ENCODE results near the gene TEAD2.
"Not testable (repeated sequence)": the region's sequence is repeated elsewhere in the genome, so short reads cannot be mapped to it uniquely, and the experiment has no call there.

TEAD2 gene

DNA sequence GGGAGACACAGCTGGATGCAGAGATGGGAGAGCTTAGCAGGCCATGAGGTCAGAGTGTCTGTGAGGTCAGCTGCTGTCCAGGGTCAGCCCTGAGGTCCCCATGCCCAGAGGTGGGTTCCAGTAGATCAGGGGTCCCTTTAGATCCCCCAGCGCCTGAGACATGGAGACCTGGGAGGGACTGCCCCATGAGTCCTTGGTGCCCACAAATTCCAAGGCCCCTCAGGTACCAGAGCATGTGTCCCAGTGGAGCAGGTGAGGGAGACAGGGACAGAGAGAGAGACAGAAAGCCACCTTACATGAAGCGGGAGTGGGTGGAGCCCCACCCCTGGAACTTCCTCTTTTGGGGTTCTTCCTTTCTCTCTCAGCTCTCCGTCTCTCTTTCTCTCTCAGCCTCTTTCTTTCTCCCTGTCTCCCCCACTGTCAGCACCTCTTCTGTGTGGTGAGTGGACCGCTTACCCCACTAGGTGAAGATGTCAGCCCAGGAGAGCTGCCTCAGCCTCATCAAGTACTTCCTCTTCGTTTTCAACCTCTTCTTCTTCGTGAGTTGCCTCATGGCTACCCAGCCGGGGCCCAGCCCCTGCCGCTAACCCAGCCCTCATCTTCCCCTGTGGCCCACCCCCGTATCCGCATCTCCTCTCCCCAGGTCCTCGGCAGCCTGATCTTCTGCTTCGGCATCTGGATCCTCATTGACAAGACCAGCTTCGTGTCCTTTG is 27.0 kb downstream of the TEAD2 start, which contains the start of gene CD37:
Gene CD37, plus strand, starts transcription at position 336 of the 713 bp plus-strand sequence. Its CDS starts 135 bp downstream, at position 471.
- ChIA-PET POLR2A (no interaction called here), CTCF (interaction anchor here (1.6 to 2.1 kb wide), 4 partner anchors 16 to 56 kb away, joined by 3 to 12 read pairs (median 6); no protein-coding TSS in a partner anchor)
- TF ChIP-seq, protein P1, sequence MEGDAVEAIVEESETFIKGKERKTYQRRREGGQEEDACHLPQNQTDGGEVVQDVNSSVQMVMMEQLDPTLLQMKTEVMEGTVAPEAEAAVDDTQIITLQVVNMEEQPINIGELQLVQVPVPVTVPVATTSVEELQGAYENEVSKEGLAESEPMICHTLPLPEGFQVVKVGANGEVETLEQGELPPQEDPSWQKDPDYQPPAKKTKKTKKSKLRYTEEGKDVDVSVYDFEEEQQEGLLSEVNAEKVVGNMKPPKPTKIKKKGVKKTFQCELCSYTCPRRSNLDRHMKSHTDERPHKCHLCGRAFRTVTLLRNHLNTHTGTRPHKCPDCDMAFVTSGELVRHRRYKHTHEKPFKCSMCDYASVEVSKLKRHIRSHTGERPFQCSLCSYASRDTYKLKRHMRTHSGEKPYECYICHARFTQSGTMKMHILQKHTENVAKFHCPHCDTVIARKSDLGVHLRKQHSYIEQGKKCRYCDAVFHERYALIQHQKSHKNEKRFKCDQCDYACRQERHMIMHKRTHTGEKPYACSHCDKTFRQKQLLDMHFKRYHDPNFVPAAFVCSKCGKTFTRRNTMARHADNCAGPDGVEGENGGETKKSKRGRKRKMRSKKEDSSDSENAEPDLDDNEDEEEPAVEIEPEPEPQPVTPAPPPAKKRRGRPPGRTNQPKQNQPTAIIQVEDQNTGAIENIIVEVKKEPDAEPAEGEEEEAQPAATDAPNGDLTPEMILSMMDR (IDR thresholded peaks at IDR 0.05; ENCODE audit: control extremely low read depth, extremely low read depth, low read depth, missing control alignments): no peak
- peak; percentile 78 for DNase-seq (ENCODE audit: extremely low spot score)

- TF ChIP-seq, protein P1 (IDR thresholded peaks at IDR 0.05; ENCODE audit: control extremely low read depth, extremely low read depth, low read depth, missing control alignments): no peak
- CTCF ChIA-PET: interaction anchor here (1.2 to 2.1 kb wide), 4 partner anchors 8 to 58 kb away, joined by 3 to 8 read pairs (median 5); no protein-coding TSS in a partner anchor
- POLR2A ChIA-PET: no interaction called here
- peak; percentile 74 for DNase-seq (ENCODE audit: extremely low spot score)
These were observed 28.4 kb downstream of the TEAD2 start for GRCh38 chr19:49333811-49334288.

DNA sequence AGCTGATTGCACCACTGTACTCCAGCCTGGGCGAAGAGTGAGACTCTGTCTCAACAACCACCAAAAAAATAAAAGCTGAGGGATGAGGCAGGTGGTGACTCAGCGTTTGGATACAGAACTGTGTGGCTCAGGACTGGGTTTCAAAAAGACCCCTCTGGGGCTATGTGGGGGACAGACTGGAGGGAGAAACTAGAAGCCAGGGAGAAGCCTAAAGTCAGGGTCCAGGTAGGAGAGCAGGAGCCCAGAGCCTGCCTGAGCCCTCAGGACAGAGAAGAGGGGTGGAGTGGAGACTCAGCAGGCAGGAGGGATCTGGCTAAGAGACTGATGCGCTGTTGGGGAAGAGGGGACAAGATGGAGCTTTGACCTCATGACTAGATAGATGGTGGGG is 28.8 kb downstream of the TEAD2 start:
- TF ChIP-seq, protein P1 (IDR thresholded peaks at IDR 0.05; ENCODE audit: control extremely low read depth, extremely low read depth, low read depth, missing control alignments): no peak
- CTCF ChIA-PET: interaction anchor here (1.2 to 2.1 kb wide), 4 partner anchors 9 to 137 kb away, joined by 3 to 8 read pairs (median 4); no protein-coding TSS in a partner anchor
- no peak for DNase-seq (ENCODE audit: extremely low spot score)
- POLR2A ChIA-PET: no interaction called here

GRCh38 chr19:49332691-49333417 is 29.4 kb downstream of the TEAD2 start:
- DNase-seq (ENCODE audit: extremely low spot score); POLR2A ChIA-PET: not testable (repeated sequence)
- CTCF ChIA-PET: interaction anchor here (1.1 to 2.1 kb wide), 5 partner anchors 9 to 138 kb away, joined by 3 to 8 read pairs (median 3); no protein-coding TSS in a partner anchor

DNA sequence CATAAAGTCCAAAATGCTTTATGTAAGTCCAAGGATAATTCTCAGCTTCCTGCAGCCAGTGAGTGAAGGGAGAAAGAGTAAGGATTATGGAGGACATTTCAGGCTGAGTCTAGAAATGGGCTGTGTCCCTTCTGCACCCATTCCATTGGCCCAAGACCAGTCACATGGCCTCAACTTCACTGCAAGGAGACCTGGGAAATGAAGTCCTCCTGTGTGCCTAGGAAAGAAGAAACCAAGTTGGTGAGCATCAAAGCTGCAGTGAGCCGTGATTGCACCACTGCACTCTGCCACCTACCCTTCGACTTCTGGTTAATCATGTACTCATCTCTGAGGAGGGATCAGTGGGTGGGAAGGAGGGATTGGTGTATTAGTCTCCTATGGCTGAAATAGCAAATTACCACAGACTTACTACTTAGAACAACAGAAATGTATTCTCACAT is 30.6 kb downstream of the TEAD2 start:
- POLR2A ChIA-PET: no interaction called here
- CTCF ChIA-PET: interaction anchor here (0.8 to 1.4 kb wide), 8 partner anchors 8 to 106 kb away, joined by 3 to 7 read pairs (median 3); no protein-coding TSS in a partner anchor
- DNase-seq (ENCODE audit: extremely low spot score): peak; percentile 74
- TF ChIP-seq, protein P1 (IDR thresholded peaks at IDR 0.05; ENCODE audit: control extremely low read depth, extremely low read depth, low read depth, missing control alignments): no peak

DNA sequence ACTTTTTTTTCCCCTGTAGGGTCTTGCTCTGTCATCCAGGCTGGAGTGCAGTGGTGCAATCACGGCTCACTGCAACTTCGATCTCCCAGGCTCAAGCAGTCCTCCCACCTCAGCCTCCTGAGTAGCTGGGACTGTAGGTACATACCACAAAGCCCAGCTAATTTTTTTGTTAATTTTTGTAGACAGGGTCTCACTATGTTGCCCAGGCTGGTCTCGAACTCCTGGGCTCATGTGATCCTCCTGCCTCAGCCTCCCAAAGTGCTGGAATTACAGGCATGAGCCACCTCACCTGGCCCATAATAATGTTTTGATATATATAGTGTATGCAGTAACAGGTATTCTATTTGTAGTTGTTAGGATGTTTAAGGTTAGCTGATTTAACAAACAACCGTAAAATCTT is 31.0 kb downstream of the TEAD2 start:
- CTCF ChIA-PET: interaction anchor here (0.8 to 1.4 kb wide), 8 partner anchors 9 to 115 kb away, joined by 3 to 7 read pairs (median 3); no protein-coding TSS in a partner anchor
- POLR2A ChIA-PET: interaction anchor here (0.8 kb wide), 1 partner anchor 9 kb away, joined by 3 read pairs; no protein-coding TSS in a partner anchor
- not testable (repeated sequence) for DNase-seq (ENCODE audit: extremely low spot score)

DNA sequence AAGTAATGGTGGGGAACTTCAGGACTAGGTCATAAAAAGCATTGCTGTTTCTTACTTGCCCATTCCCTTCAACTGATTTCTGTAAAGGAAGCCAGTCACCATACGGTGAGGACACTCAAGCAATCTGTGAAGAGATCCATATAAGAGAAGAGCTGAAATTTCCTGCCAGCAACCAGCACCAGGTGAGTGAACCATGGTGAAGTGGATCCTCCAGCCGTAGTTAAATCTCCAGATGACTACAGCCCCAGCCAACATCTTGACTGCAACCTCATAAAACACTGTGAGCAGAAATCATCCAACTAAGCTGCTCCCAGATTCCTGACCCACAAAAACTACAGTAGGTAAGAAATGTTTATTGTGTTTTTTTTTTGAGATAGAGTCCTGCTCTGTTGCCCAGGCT is 33.5 kb downstream of the TEAD2 start:
- ChIA-PET CTCF (interaction anchor here (0.7 to 2.6 kb wide), 10 partner anchors 9 to 103 kb away, joined by 3 to 13 read pairs (median 4); no protein-coding TSS in a partner anchor), POLR2A (no interaction called here)
- no peak for DNase-seq (ENCODE audit: extremely low spot score)
- TF ChIP-seq, protein P1 (IDR thresholded peaks at IDR 0.05; ENCODE audit: control extremely low read depth, extremely low read depth, low read depth, missing control alignments): no peak
